ENCODE results near the gene CAPG. TPM values are rescaled to one million over a fixed set of nuclear protein-coding genes. Genes with fewer than 3 reads are reported as not detected.

Gene CAPG
- total RNA-seq, result 16.7 and 94.6 TPM in 2 replicates

GRCh38 chr2:85409845-85410583, at the start of gene CAPG:
Gene CAPG (minus strand): TSS chr2:85410366. CDS start chr2:85402145, 8,221 bp downstream.

GRCh38 chr2:85418132-85419008, 8.2 kb upstream of the CAPG start, which contains the start of gene SH2D6:
Gene SH2D6 (plus strand): TSS chr2:85418714. CDS start chr2:85429466, 10,752 bp downstream.

GRCh38 chr2:85354286-85355072, 55.7 kb downstream of the CAPG start, which contains the start of the genes ELMOD3 and RETSAT:
Gene ELMOD3 (plus strand): TSS chr2:85354769. CDS start chr2:85357199, 2,430 bp downstream.
Gene RETSAT (minus strand): TSS chr2:85354528. CDS start chr2:85354507, 21 bp downstream.

Other genes with a start within 250 kb of the CAPG start
- 201 and 256 TPM in 2 replicates for gene TGOLN2, start 82.4 kb downstream of the CAPG start, total RNA-seq
- 44.8 and 48.1 TPM in 2 replicates for gene RETSAT, start 55.8 kb downstream of the CAPG start, total RNA-seq
- gene ELMOD3, start 55.6 kb downstream of the CAPG start, total RNA-seq, result 19.5 and 20.2 TPM in 2 replicates
- gene SH2D6, start 8.3 kb upstream of the CAPG start, total RNA-seq, result 0.36 TPM in 1 of 2 replicates, not detected in the other
- gene MAT2A, start 128.8 kb upstream of the CAPG start, total RNA-seq, result 148 and 292 TPM in 2 replicates
- gene GGCX, start 151.1 kb upstream of the CAPG start, total RNA-seq, result 56.9 and 80.2 TPM in 2 replicates
- 0.33 and 0.85 TPM in 2 replicates for gene VAMP8, start 167.2 kb upstream of the CAPG start, total RNA-seq
- gene VAMP5, start 174.1 kb upstream of the CAPG start, total RNA-seq, result 13.7 and 15.9 TPM in 2 replicates
- gene RNF181, start 185.4 kb upstream of the CAPG start, total RNA-seq, result 123 and 125 TPM in 2 replicates
- 14.6 and 21.2 TPM in 2 replicates for gene TMEM150A, start 192.3 kb upstream of the CAPG start, total RNA-seq
- 18.0 and 24.1 TPM in 2 replicates for gene C2orf68, start 201.7 kb upstream of the CAPG start, total RNA-seq
- gene USP39, start 205.8 kb upstream of the CAPG start, total RNA-seq, result 31.1 and 34.2 TPM in 2 replicates

Measured in smooth muscle cell of the pulmonary artery (primary cell).